ENCODE measurements around the gene CALN1. TPM values are rescaled to one million over a fixed set of nuclear protein-coding genes. Genes with fewer than 3 reads are reported as not detected.

The CALN1 gene
- total and polyA plus RNA-seq, 4 donors: 0.14 to 0.84 (median 0.24) TPM

DNA sequence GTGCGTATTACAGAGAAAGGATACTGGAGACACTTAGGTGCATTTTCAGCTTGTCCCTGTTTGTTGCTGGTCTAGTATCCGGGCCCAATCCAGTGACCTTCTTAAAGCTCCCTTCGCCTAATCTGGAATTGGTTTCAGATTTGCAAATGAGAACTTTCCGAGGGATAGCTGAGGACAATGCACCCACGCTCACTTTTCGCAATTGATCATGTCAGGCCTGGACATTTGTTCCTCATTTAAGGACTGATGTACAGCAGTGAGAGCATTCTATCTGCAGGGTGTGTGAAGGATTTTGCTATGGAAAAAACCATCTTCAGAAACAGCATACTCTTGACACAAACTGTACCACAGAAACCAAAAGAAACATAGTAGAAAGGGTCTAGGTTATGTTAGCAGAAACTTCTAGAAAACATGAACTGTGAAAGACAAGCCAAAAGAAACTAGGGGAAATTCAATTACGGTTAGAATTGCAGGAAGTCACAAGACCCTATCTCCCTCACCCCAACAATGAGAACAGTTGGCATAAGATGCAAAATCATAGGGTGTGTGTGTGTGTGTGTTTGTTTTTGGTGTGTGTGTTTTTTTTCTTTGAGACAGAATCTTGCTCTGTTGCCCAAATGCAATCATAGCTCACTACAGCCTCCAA, 331.1 kb downstream of the CALN1 start:
- no peaks in the 10 kb centered on the region for H3K4me1 ChIP-seq (ENCODE audit: control insufficient read depth in 4 of 4, insufficient read depth in 4 of 4, low read length in 3 of 4)
- no peaks in the 10 kb centered on the region for H3K27me3 ChIP-seq (ENCODE audit: control insufficient read depth in 4 of 4, insufficient read depth in 4 of 4, low read length in 3 of 4)
- TF ChIP-seq CTCF (IDR thresholded peaks at IDR 0.05; ENCODE audit: low read depth, low read length, missing input control) (no peak), EGR1 (IDR thresholded peaks at IDR 0.05; ENCODE audit: low read depth in 2 of 2) (no peak), GABPA (IDR thresholded peaks at IDR 0.05 in 1 of 2, conservative IDR thresholded peaks at IDR 0.05 in 1 of 2) (no peak), RXRA (IDR thresholded peaks at IDR 0.05) (no peak), NR2F2 (IDR thresholded peaks at IDR 0.05) (no peak), TAF1 (conservative IDR thresholded peaks at IDR 0.05) (no peak), MAX (IDR thresholded peaks at IDR 0.05) (no peak), YY1 (IDR thresholded peaks at IDR 0.05) (no peak), SP1 (IDR thresholded peaks at IDR 0.05) (no peak), FOXA1 (IDR thresholded peaks at IDR 0.05) (no peak), HNF4A (conservative IDR thresholded peaks at IDR 0.05) (no peak)
- no peaks in the 10 kb centered on the region for H3K9me3 ChIP-seq (ENCODE audit: control insufficient read depth in 4 of 4, low read length in 3 of 4)
- no peak overlapping the region for H3K9ac ChIP-seq (ENCODE audit: low read depth in 1 of 2, low read length in 2 of 2)
- H3K36me3 ChIP-seq (ENCODE audit: control insufficient read depth in 4 of 4, insufficient read depth in 3 of 4, low read depth in 1 of 4, low read length in 3 of 4): no peaks in the 10 kb centered on the region
- WGBS: 67% methylated on average over 7 of the region's 7 CpGs
- no peak for DNase-seq (ENCODE audit: low spot score)
- H3K4me3 ChIP-seq (ENCODE audit: low read depth in 1 of 3, low read length in 3 of 3): no peak overlapping the region
- H3K27ac ChIP-seq (ENCODE audit: low read depth in 1 of 2, low read length in 2 of 2): no peak overlapping the region

DNA sequence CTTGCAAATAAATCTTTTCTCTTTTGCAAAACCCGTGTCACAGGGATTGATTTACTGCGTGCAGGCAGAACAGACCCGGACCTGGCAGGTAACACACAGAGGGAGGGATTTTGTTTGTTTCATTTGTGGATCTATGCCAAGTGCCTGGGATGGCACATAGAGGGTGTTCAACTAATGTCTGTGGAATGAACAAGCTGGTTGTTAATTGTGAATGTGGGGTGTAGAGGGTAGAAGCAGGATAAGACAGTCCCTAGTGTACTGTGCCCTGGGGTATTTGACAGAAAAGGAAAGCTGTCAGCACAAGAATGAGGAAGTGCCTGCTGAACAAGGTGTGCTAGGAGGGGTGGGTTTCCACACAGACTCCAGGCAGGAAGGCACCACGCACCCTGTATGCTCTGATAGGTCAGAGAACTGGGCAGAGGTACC, 331.8 kb downstream of the CALN1 start:
- H3K36me3 ChIP-seq (ENCODE audit: control insufficient read depth in 4 of 4, insufficient read depth in 3 of 4, low read depth in 1 of 4, low read length in 3 of 4): no peaks in the 10 kb centered on the region
- no peak overlapping the region for H3K4me3 ChIP-seq (ENCODE audit: low read depth in 1 of 3, low read length in 3 of 3)
- TF ChIP-seq FOXA2 (IDR thresholded peaks at IDR 0.05): no peak
- TF ChIP-seq HNF4G (IDR thresholded peaks at IDR 0.05): no peak
- TF ChIP-seq TAF1 (conservative IDR thresholded peaks at IDR 0.05): no peak
- TF ChIP-seq YY1 (IDR thresholded peaks at IDR 0.05): no peak
- TF ChIP-seq ZBTB33 (IDR thresholded peaks at IDR 0.05): no peak
- no peak for TF ChIP-seq HNF4A (conservative IDR thresholded peaks at IDR 0.05)
- TF ChIP-seq NR2F2 (IDR thresholded peaks at IDR 0.05): no peak
- no peak for TF ChIP-seq SP1 (IDR thresholded peaks at IDR 0.05)
- TF ChIP-seq MAX (IDR thresholded peaks at IDR 0.05): no peak
- TF ChIP-seq ATF3 (IDR thresholded peaks at IDR 0.05): no peak
- no peak for TF ChIP-seq RAD21 (IDR thresholded peaks at IDR 0.05)
- no peak for TF ChIP-seq CTCF (IDR thresholded peaks at IDR 0.05; ENCODE audit: low read depth, low read length, missing input control)
- TF ChIP-seq, protein P1, sequence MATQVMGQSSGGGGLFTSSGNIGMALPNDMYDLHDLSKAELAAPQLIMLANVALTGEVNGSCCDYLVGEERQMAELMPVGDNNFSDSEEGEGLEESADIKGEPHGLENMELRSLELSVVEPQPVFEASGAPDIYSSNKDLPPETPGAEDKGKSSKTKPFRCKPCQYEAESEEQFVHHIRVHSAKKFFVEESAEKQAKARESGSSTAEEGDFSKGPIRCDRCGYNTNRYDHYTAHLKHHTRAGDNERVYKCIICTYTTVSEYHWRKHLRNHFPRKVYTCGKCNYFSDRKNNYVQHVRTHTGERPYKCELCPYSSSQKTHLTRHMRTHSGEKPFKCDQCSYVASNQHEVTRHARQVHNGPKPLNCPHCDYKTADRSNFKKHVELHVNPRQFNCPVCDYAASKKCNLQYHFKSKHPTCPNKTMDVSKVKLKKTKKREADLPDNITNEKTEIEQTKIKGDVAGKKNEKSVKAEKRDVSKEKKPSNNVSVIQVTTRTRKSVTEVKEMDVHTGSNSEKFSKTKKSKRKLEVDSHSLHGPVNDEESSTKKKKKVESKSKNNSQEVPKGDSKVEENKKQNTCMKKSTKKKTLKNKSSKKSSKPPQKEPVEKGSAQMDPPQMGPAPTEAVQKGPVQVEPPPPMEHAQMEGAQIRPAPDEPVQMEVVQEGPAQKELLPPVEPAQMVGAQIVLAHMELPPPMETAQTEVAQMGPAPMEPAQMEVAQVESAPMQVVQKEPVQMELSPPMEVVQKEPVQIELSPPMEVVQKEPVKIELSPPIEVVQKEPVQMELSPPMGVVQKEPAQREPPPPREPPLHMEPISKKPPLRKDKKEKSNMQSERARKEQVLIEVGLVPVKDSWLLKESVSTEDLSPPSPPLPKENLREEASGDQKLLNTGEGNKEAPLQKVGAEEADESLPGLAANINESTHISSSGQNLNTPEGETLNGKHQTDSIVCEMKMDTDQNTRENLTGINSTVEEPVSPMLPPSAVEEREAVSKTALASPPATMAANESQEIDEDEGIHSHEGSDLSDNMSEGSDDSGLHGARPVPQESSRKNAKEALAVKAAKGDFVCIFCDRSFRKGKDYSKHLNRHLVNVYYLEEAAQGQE (IDR thresholded peaks at IDR 0.05): no peak
- TF ChIP-seq FOXA1 (IDR thresholded peaks at IDR 0.05): no peak
- TF ChIP-seq EGR1 (IDR thresholded peaks at IDR 0.05; ENCODE audit: low read depth in 2 of 2): no peak
- no peak for TF ChIP-seq GABPA (IDR thresholded peaks at IDR 0.05 in 1 of 2, conservative IDR thresholded peaks at IDR 0.05 in 1 of 2)
- TF ChIP-seq JUND (IDR thresholded peaks at IDR 0.05): no peak
- no peak overlapping the region for H3K9ac ChIP-seq (ENCODE audit: low read depth in 1 of 2, low read length in 2 of 2)
- H3K9me3 ChIP-seq (ENCODE audit: control insufficient read depth in 4 of 4, low read length in 3 of 4): no peaks in the 10 kb centered on the region
- no peaks in the 10 kb centered on the region for H3K4me1 ChIP-seq (ENCODE audit: control insufficient read depth in 4 of 4, insufficient read depth in 4 of 4, low read length in 3 of 4)
- no peak overlapping the region for H3K27ac ChIP-seq (ENCODE audit: low read depth in 1 of 2, low read length in 2 of 2)
- WGBS: 57% methylated on average over 4 of the region's 4 CpGs
- no peaks in the 10 kb centered on the region for H3K27me3 ChIP-seq (ENCODE audit: control insufficient read depth in 4 of 4, insufficient read depth in 4 of 4, low read length in 3 of 4)
- no peak for DNase-seq (ENCODE audit: low spot score)

All from liver (tissue), 9 donors.